Liver (tissue), 3 donors: Measurements from ENCODE around the gene JAKMIP1.

Experiments
- ATF3 ChIP-seq: IDR thresholded peaks from 2 replicates; pipeline ENCODE4 v1.6.1; 2016; ENCODE audit warnings: antibody characterized with exemption
- CTCF ChIP-seq: fragments of 150-350 bp; IDR thresholded peaks from 2 replicates; pipeline ENCODE4 v1.5.1; 2017; ENCODE audit warnings: improper control_type of control experiment, low read depth, low read length; ENCODE audit not compliant: missing input control
- EGR1 ChIP-seq, 2 donors: IDR thresholded peaks; 2 replicates each; pipeline ENCODE4 v1.6.1; 2016 to 2018; ENCODE audit warnings: antibody characterized with exemption in 2 of 2, low read depth in 2 of 2
- FOXA1 ChIP-seq: IDR thresholded peaks from 2 replicates; pipeline ENCODE4 v1.6.1; 2016; ENCODE audit warnings: antibody characterized with exemption
- GABPA ChIP-seq, 2 donors: IDR thresholded peaks in 1 of 2; conservative IDR thresholded peaks in 1 of 2; 2 replicates each; pipeline ENCODE4 v1.6.1; 2016; ENCODE audit warnings: antibody characterized with exemption in 2 of 2, mild to moderate bottlenecking in 1 of 2, moderate library complexity in 1 of 2
- HNF4A ChIP-seq, 2 donors: conservative IDR thresholded peaks; 2 replicates each; pipeline ENCODE4 v1.6.1; 2016; ENCODE audit warnings: antibody characterized with exemption in 2 of 2, mild to moderate bottlenecking in 2 of 2
- JUND ChIP-seq, 2 donors: IDR thresholded peaks; 2 replicates each; pipeline ENCODE4 v1.6.1; 2016; ENCODE audit warnings: antibody characterized with exemption in 2 of 2
- NR2F2 ChIP-seq: IDR thresholded peaks from 2 replicates; pipeline ENCODE4 v1.6.1; 2016; ENCODE audit warnings: antibody characterized with exemption
- RAD21 ChIP-seq, 2 donors: IDR thresholded peaks; 2 replicates each; pipeline ENCODE4 v1.6.1; 2016; ENCODE audit warnings: antibody characterized with exemption in 2 of 2, mild to moderate bottlenecking in 2 of 2
- REST ChIP-seq: IDR thresholded peaks from 2 replicates; pipeline ENCODE4 v1.6.1; 2016; ENCODE audit warnings: antibody characterized with exemption, mild to moderate bottlenecking
- RXRA ChIP-seq, 2 donors: IDR thresholded peaks; 2 replicates each; pipeline ENCODE4 v1.6.1; 2017 to 2018; ENCODE audit warnings: antibody characterized with exemption in 2 of 2, mild to moderate bottlenecking in 1 of 2
- SP1 ChIP-seq: IDR thresholded peaks from 2 replicates; pipeline ENCODE4 v1.6.1; 2018; ENCODE audit warnings: antibody characterized with exemption, mild to moderate bottlenecking
- YY1 ChIP-seq: IDR thresholded peaks from 2 replicates; pipeline ENCODE4 v1.6.1; 2016; ENCODE audit warnings: antibody characterized with exemption, mild to moderate bottlenecking
- TF ChIP-seq, protein P1 (sequence below): IDR thresholded peaks from 2 replicates; pipeline ENCODE4 v1.6.1; 2016; ENCODE audit warnings: antibody characterized with exemption
- donor health status: healthy.
- donor health status: healthy.

DNA sequence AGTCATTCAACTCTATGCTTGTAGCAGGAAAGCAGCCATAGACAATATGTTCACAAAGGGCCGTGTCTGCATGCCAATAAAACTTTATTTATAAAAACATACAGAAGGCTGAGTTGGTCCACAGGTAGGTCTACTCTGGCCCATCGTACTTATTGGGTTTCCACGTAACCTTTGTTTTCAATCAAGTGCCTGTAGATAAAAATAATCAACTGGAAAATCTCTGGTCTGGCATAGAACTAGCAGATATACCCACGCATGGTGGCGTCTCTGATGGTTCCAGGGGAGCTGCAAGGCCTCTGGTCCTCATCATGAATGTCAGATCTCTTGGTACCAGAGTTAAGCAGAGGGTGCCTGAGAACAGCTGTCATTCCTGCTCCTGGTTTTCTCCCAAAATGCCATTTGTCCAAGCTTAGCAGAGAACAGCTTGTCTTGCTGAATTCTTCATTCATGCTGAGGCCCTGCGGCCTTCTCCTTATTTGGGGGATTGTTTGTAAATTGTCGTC, 31.4 kb upstream of the JAKMIP1 start:
- no peak for TF ChIP-seq CTCF
- TF ChIP-seq RXRA (IDR thresholded peaks at IDR 0.05) = no peak
- no peak for TF ChIP-seq RAD21 (IDR thresholded peaks at IDR 0.05)
- no peak for TF ChIP-seq JUND (IDR thresholded peaks at IDR 0.05)
- TF ChIP-seq EGR1 (IDR thresholded peaks at IDR 0.05; ENCODE audit: low read depth in 2 of 2) = no peak
- TF ChIP-seq REST = no peak
- no peak for TF ChIP-seq ATF3
- no peak for TF ChIP-seq SP1
- TF ChIP-seq FOXA1 = no peak
- TF ChIP-seq, protein P1, sequence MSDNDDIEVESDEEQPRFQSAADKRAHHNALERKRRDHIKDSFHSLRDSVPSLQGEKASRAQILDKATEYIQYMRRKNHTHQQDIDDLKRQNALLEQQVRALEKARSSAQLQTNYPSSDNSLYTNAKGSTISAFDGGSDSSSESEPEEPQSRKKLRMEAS = no peak
- no peak for TF ChIP-seq YY1
- TF ChIP-seq GABPA (IDR thresholded peaks at IDR 0.05 in 1 of 2, conservative IDR thresholded peaks at IDR 0.05 in 1 of 2) = no peak
- no peak for TF ChIP-seq HNF4A (conservative IDR thresholded peaks at IDR 0.05)
- TF ChIP-seq NR2F2 = no peak
